HG02981 (cell line): ENCODE data around the gene WARS2.

ENCODE experiments used
- ATAC-seq: cut with Tn5 transposase; IDR thresholded peaks from one replicate; pipeline ENCODE4 v1.9.1; 2021; ENCODE audit warnings: mild to moderate bottlenecking, moderate library complexity; ENCODE audit not compliant: unreplicated experiment

Gene WARS2

DNA sequence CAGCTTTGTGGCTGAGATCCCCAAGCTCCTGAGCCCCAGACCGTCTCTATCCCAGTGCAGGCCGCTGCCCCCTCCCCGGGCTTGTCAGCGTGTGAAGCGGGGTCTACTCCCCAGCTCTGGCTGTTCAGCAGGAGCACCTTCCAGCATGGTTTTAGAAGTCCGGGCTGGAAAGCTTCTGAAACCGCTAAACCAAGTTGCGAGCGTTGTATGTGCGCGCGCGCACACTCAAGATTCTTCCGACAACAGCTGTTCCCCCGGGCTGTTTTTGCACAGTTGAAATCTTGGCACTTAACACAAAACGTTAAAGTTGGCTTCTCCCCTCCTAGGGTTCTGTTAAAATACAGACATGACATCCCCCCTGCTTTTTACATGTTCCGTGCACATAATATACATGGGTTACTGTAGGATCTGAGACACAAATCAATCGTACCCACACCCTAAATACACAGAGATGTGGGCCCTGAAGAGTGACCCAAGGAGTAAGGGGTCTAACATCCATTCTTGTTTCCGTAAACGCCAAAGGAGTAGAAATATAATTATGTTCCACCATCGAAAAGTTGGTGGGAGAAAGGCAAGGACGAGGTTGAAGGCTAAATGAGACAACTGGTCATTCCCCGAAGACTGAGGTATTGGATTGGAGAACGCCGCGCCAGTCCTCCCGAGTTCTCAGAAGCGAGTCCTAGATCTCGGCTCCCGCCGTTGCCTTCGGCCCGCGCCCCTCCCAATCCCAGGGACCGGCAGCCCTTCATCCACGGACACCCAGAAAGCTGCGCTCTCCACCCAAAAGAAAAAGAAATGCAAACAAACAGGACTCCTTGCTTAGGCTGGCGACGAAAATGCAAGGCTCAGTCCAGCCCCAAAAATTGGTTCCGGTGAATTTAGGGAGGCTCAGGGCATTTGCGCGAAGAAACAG, 153.6 kb downstream of the WARS2 start:
- ATAC-seq: no peak

DNA sequence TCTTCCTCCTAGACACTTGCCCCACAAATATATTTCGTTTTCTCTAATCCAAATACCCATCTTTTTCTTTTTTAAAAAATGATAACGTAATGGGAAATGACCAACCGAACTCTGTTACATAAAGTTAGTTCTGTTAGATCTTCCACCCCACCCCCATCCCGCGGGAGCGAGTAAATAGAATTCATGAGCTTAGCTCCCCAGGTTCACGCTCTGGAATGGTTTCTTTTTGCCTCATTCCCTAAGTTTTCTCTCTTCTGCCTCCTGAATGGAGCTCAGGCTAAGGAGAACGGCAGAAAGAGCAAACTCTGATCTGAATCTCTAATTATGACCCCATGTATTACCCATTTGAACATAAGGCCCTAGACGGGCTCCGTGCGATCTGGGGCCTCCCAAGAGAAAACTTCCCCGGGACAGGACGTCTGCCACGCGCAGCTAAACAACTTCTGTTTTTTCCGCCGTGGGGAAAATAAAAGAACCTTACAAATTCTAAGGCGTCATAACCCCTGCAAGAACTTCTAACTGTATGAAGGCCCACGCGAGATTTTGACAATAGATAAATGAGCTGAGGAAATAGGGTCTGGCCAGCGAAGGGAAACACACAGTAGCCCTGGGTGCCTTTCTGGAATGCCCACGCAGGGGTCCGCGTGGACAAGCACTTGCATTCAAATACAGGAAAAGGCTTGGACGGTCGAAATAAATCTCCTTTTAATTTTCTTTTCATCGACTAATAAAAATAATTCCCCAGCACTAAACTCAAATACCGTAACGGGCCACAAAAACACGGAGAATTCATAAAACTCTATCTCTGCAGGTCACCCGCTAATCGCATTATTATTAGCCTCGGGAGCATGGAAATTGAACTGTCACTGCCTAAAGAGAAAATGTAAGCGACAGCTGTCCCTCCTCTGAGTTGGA, 154.6 kb downstream of the WARS2 start:
- no peak for ATAC-seq

DNA sequence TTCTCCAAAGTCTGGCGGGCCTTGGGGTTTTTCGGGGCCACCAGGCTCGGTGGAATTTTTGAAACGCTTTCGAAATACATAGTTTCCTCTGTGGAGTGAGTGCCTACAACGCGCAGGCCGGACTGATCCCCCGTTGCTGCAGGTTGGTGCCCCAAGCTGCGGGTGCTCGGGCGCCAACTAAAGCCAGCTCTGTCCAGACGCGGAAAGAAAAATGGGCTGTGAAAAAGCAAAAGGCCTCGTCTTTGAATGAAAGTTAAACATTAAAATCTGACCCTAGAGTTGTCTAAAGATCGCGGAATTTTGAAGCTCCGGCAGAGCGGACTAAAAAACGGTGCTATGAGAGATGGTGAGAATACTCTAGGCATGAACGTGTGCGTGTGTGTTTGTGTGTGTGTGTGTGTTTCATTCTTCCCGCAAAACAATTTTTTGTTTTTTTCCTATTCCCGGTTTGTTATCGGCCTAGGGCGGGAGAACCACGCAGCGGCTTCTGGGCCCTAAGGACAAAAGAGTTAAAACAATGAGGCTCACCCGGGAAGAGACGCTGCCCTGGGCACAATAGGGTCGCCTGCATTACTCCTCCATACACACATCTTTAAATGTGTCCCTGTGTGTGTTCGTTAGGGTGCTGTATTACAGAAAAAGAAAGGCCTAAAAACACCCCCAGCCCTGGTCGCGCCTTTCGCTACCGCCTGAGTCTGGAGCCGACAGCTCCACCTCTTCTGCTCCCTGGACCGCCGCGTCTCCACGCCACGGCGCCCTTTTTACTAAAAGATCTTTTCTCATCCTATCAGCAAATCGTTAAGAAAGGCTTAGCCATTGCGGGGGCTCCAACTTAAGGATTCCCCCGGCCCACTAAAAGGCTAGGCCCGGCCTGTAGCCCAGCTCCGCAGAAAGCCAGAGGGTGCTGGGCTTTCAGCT, 155.5 kb downstream of the WARS2 start:
- no peak for ATAC-seq

DNA sequence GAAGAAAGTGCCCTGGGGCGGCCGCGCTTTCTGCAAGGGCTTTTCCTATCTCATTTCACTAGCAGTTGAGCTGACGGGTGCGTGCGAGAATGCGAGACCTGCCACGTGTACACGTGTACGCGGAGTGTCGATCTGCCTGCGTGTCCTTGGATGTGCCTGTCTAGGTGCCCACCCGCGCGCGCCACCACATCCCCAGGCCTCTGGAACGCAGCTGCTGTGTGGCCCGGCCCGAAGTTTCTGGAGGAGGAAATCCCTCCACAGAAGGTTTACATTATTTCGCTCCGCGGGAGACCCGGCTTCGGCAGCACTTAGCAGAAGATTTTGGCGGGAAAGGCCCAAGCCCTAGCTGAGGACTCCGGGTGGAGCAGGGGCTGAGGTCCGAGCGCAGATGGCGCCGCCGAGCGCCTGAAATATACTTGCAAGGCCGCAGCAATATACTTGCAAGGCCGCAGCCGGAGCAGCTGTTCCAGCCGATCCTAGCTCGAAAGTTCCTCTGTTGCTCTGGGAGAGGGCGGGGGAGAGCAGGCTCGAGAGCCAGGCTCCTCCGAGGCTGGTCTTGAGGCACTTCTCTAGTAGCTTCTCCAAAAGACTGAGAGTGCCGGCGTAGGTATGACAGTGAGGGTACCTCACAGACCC, 156.2 kb downstream of the WARS2 start:
- no peak for ATAC-seq

DNA sequence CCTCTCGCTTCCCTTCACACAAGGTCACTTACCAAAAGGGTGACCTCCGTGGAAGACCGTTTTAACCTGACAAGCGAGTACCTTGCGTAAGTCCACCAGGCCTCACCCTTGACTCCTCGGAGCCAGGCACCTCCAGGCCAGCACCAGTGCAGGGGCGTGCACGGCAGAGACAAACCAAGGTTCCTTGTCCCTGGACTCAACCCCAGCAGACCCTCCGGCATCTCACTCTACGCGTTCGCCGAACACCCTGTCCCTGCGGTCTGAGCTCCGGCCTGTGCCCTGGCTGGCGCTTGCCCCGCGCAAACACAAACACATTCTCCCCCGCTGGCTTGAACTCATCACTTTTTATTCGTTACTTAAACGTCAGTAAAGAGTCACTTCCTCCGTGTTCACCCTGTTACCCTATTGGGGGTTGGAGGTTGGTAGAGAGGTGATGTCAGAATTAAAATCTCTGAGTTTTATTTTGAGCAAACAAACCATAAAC, 156.9 kb downstream of the WARS2 start:
- ATAC-seq: no peak

DNA sequence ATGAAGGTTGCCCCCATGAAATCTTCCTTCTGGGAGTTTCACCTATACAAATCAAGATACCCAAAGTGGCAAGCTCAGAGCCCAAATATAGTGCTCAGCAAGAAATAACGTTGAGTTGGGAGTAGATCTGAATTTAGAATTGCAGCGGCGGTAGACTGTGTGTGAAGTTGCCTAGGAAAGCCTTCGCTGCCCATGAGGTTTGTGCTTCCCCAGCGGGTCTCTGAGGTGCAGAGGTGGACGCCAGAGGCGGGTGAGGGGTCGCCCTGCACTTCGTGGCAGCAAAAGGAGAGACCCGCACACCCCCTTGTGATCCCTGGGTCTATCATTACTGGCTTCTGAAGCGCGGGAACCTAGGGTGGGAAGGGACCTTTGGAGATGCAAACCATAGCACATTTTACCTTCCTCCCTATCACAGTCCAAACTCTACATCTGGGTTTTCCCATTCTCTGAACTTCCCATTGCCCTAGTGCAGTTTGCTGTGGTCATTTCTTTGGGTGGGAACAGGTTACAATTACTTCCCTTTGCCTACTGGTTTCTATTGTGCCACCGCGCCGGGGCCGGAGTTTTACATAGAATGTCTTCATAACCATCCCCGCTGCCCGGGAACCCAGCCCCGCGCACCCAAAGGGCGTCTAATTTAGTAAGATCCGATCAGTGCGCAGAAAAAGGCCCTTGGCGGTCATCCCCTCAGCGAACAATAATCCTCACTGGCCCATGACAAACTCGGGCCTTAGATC, 157.5 kb downstream of the WARS2 start:
- ATAC-seq: no peak

DNA sequence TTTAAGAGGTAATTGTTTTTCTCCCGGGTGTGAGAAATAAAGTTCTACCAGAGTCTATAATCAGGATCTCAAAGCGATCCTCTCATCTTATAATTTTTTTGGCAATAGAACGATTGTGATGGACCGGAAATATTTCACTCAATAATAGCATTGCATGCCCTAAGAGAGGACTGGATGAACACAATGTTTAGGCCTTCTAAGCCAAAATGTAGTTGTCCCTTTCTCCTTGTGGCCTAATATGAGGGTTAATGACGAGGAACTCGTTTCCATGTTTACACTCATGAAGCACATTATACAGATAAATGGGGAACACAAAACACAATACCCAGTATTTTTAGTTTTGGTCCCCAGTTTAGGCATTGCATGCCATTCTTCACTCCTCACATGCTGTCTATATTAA, 158.2 kb downstream of the WARS2 start:
- ATAC-seq: no peak

DNA sequence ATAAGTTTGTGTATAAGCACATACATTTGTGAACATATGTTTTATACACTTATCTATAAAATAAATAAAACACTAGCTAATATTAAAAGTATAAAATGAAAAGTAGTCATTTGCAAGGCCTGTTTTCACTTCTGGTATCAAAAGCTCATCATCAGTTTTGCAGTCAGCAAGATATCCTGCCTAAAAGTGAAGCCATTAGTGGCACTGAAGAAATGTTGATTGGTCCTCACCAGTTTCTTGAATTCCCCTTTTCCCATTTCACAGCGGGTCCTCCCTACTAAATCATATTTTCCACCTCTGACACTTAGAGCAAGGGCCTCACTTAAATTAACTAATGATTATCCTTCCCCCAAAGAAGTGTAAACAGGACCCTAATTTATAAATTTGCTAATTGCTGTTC, 159.0 kb downstream of the WARS2 start:
- ATAC-seq: no peak
